AG04449 (cell line): ENCODE results near the gene C1R.

Experiments
- CTCF ChIA-PET: fragments of 350-600 bp; formaldehyde crosslinking; extraction: SDS; loops from one replicate; lab custom pipeline; 2021; ENCODE audit warnings: antibody characterized with exemption; lab: Yijun Ruan, JAX
- POLR2A ChIA-PET: fragments of 400-600, 350-600 bp; formaldehyde crosslinking; extraction: SDS; loops from one replicate; lab custom pipeline; 2020; ENCODE audit warnings: antibody characterized with exemption, inconsistent platforms; lab: Yijun Ruan, JAX
- DNase-seq: peaks from one replicate; pipeline ENCODE4 v3.0.0-alpha.2; 2010; ENCODE audit warnings: low read depth, low spot score
- H3K4me3 ChIP-seq: 2 replicates; pipeline ENCODE4 v1.5.1; 2011; ENCODE audit warnings: low read depth, mild to moderate bottlenecking, control low read depth, low read length
- CTCF ChIP-seq: IDR thresholded peaks from one replicate; pipeline ENCODE4 v1.5.1; 2011; ENCODE audit warnings: mild to moderate bottlenecking, moderate library complexity, low read length, control low read depth, inconsistent platforms; ENCODE audit not compliant: insufficient read depth; ENCODE audit errors: missing control alignments

Gene C1R

GRCh38 chr12:7136071-7136470 lies 43.8 kb upstream of the C1R start:
- H3K4me3 ChIP-seq: no peak overlapping the region
- no peak for TF ChIP-seq CTCF
- DNase-seq: no peak
- POLR2A ChIA-PET: no interaction called here
- CTCF ChIA-PET: interaction anchor here (0.8 to 3.0 kb wide), 4 partner anchors 8 to 52 kb away, joined by 3 to 23 read pairs (median 4); no protein-coding TSS in a partner anchor

GRCh38 chr12:7134396-7135166 lies 42.3 kb upstream of the C1R start:
- DNase-seq: no peak
- ChIA-PET POLR2A (no interaction called here), CTCF (interaction anchor here (1.3 to 3.0 kb wide), 3 partner anchors 9 to 25 kb away, joined by 5 to 23 read pairs (median 5); partner anchors contain the start of gene C1RL)
- no peak for TF ChIP-seq CTCF
- no peak overlapping the region for H3K4me3 ChIP-seq

- H3K4me3 ChIP-seq: peak overlapping the region; percentile 81
- POLR2A ChIA-PET: no interaction called here
- no peak for DNase-seq
- CTCF ChIA-PET: interaction anchor here (5.0 kb wide), 1 partner anchor 12 kb away, joined by 44 read pairs; no protein-coding TSS in a partner anchor
- no peak for TF ChIP-seq CTCF
Observed at GRCh38 chr12:7131502-7131866, 39.2 kb upstream of the C1R start.

GRCh38 chr12:7130701-7131501 lies 38.7 kb upstream of the C1R start:
- POLR2A ChIA-PET: no interaction called here
- H3K4me3 ChIP-seq: peak overlapping the region; percentile 81
- DNase-seq: no peak
- CTCF ChIA-PET: interaction anchor here (5.0 kb wide), 1 partner anchor 12 kb away, joined by 44 read pairs; no protein-coding TSS in a partner anchor
- TF ChIP-seq CTCF: peak; percentile 9

GRCh38 chr12:7129872-7130691 lies 37.8 kb upstream of the C1R start, which contains the start of gene CLSTN3:
CLSTN3 (plus strand) TSS chr12:7130371; CDS start chr12:7130649, 278 bp downstream.
- DNase-seq: no peak
- ChIA-PET POLR2A (no interaction called here), CTCF (interaction anchor here (0.6 to 5.0 kb wide), 4 partner anchors 13 to 103 kb away, joined by 3 to 44 read pairs (median 6); partner anchors contain the start of gene C1RL)
- H3K4me3 ChIP-seq: peak within 1 kb of the TSS; percentile 81
- no peak for TF ChIP-seq CTCF
